ENCODE data around the gene AFAP1. TPM values are rescaled to one million over a fixed set of nuclear protein-coding genes. Genes with fewer than 3 reads are reported as not detected.

The AFAP1 gene
- total RNA-seq, 4 donors from 2014 or later = 8.2 to 55.0 (median 28.9) TPM

DNA sequence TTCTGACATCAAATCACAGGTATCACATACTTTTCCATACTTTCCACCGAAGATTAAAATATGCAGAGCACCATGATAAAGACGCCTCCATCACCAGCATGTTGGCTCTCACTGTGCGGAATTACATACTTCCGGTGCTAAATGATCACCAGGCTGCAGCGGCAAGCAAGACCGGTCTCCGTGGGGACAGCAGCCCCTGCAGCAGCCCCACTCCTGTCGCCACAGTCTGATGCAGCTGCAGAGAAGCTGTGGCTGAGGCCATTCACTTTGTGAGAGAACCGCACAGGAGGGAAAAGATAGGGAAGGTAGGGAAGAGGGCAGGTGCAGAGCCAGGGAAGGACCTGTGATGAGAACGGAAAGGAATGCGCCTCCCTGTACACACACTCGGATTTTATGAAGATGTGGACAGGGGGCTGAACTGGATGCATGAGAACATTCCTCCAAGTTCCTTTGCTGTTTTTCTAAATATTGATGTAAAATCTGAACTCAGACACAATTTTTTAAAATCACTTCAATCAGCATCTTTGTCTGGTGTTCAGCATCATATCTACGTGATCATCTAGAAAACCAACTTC, 38.3 kb downstream of the AFAP1 start:
- peaks cover 12% of the 10 kb centered on the region in 2 donors for H3K4me1 ChIP-seq
- TF ChIP-seq CTCF (IDR thresholded peaks at IDR 0.05) = no peak
- TF ChIP-seq POLR2A (IDR thresholded peaks at IDR 0.05) = no peak
- no peaks in the 10 kb centered on the region for H3K27me3 ChIP-seq
- H3K36me3 ChIP-seq = no peaks in the 10 kb centered on the region
- no peak overlapping the region for H3K27ac ChIP-seq
- intact Hi-C loops (cut with DNase I; ENCODE audit: low total_unique reads) = no loop called here
- no peak overlapping the region for H3K4me3 ChIP-seq
- DNase-seq = no peak
- H3K9me3 ChIP-seq = no peaks in the 10 kb centered on the region

DNA sequence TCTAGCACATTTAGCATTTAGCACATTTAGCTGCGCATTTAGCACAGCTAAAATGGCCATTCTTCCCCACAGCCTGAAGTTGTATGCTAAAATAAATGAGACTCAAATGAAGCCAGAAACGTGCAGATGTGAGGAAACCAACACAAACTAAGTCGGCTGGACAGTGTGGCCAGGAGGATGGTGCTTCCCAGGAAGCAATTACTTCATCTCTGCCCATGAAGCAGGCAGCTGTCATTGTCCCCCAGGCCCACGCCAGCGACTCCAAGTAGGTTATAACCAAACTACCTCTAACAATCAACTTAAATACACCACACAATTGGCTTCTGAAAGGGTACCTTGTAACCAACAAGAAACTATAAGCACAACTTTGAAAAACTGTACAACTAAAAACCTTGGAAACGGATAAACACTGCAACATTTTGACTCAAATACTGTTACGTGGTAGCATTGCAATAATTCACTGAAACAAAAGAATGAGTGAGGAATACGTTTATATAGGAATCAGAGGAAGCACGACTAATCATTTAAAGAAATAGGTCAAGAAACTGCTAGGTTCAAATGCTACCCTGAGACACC, 39.2 kb downstream of the AFAP1 start:
- TF ChIP-seq POLR2A (IDR thresholded peaks at IDR 0.05) (no peak), CTCF (IDR thresholded peaks at IDR 0.05) (no peak)
- peaks cover 4 to 11% of the 10 kb centered on the region in 2 donors for H3K4me1 ChIP-seq
- no peaks in the 10 kb centered on the region for H3K36me3 ChIP-seq
- H3K27ac ChIP-seq = no peak overlapping the region
- H3K4me3 ChIP-seq = no peak overlapping the region
- intact Hi-C loops (cut with DNase I; ENCODE audit: low total_unique reads) = no loop called here
- no peaks in the 10 kb centered on the region for H3K9me3 ChIP-seq
- H3K27me3 ChIP-seq = no peaks in the 10 kb centered on the region
- DNase-seq = no peak

GRCh38 chr4:7899184-7899869, 40.3 kb downstream of the AFAP1 start:
- no peak overlapping the region for H3K4me3 ChIP-seq
- DNase-seq = no peak
- no peak for TF ChIP-seq CTCF (IDR thresholded peaks at IDR 0.05)
- no peak for TF ChIP-seq POLR2A (IDR thresholded peaks at IDR 0.05)
- H3K4me1 ChIP-seq = peaks cover 0 to 4% of the 10 kb centered on the region in 2 donors
- no peaks in the 10 kb centered on the region for H3K27me3 ChIP-seq
- intact Hi-C loops (cut with DNase I; ENCODE audit: low total_unique reads) = no loop called here
- no peaks in the 10 kb centered on the region for H3K36me3 ChIP-seq
- H3K9me3 ChIP-seq = no peaks in the 10 kb centered on the region
- H3K27ac ChIP-seq = no peak overlapping the region

DNA sequence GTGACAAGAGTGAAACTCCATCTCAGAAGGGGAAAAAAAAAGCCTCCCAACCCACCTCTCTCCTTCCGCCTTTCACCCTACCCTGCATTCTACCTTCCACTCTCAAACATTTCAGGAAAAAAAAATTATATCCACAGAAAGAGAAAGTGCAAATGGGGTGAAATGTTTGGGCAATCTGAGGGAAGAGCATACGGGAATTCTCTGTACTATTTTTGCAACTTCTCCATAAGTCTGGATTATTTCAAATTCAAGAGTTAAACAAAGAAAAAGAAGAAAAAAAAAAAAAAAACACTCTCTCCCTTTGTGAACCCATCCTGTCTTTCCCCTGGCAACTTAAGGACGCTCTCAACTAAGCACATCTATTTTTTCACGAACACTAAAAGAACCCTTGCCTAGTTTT, 41.3 kb downstream of the AFAP1 start:
- TF ChIP-seq CTCF (IDR thresholded peaks at IDR 0.05) = no peak
- TF ChIP-seq POLR2A (IDR thresholded peaks at IDR 0.05) = no peak
- intact Hi-C loops (cut with DNase I; ENCODE audit: low total_unique reads) = no loop called here
- H3K36me3 ChIP-seq = no peaks in the 10 kb centered on the region
- no peak overlapping the region for H3K4me3 ChIP-seq
- H3K27me3 ChIP-seq = no peaks in the 10 kb centered on the region
- H3K4me1 ChIP-seq = no peaks in the 10 kb centered on the region
- no peaks in the 10 kb centered on the region for H3K9me3 ChIP-seq
- H3K27ac ChIP-seq = no peak overlapping the region
- DNase-seq = no peak

DNA sequence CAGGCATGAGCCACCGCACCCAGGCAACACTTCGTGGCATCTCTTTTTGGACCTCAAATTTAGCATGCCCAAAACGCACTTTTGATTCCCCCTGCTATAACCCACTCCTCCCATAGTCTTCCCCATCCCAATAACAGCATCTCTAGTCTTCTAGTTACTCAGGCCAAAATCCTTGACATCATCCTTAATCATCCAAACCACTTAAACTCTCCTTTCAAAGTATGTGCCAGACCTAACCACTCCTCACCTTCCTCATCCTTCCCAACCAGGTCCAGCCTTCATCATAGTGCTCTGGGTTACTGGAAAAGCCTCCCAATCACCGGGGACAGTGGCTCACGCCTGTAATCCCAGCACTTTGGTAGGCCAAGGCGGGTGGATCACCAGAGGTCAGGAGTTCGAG, 41.9 kb downstream of the AFAP1 start:
- no peak overlapping the region for H3K4me3 ChIP-seq
- TF ChIP-seq CTCF (IDR thresholded peaks at IDR 0.05) = no peak
- no peak for TF ChIP-seq POLR2A (IDR thresholded peaks at IDR 0.05)
- H3K9me3 ChIP-seq = no peaks in the 10 kb centered on the region
- H3K27ac ChIP-seq = no peak overlapping the region
- intact Hi-C loops (cut with DNase I; ENCODE audit: low total_unique reads) = no loop called here
- no peaks in the 10 kb centered on the region for H3K27me3 ChIP-seq
- H3K4me1 ChIP-seq = no peaks in the 10 kb centered on the region
- no peak for DNase-seq
- H3K36me3 ChIP-seq = no peaks in the 10 kb centered on the region

Data from uterus (tissue), 4 donors.